ENCODE measurements around the gene GPR12. TPM values are rescaled to one million over a fixed set of nuclear protein-coding genes. Genes with fewer than 3 reads are reported as not detected.
"Not testable (repeated sequence)": the region's sequence is repeated elsewhere in the genome, so short reads cannot be mapped to it uniquely, and the experiment has no call there.

Gene GPR12
- total RNA-seq, 4 donors from 2014 or later = 2.4 to 13.9 (median 6.8) TPM

DNA sequence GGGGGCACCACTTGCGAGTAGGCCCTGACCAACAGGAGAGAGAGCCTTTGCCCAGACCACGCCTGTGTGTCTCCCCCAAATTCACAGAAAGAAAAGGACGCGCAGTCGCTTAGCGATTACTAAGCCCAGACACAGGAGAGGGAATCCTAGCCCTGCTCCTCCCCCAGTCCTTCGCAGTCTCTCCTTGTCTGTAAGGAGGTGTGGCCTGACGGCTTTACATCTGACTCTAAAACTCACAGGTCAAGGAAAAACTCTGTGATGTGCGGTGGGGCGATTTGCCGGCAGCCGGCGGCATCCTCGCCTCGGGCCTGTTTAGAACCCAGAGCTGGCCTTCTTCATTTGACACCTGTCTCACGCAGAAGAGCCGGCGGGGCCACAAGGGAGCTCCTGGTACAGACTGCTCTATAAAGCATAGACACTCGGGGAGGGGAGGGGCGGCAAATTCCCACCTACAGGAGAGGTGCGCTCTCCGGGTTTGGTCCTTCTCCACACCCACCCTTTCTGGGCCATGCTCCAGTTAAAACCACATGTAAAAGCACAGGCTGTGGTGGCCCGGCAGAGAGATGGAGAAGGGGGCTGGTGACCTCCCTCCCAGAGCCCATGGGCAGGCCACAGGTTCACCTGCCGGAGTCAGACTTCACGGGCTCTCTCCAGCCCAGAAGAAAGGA lies 17.8 kb downstream of the GPR12 start:
- DNase-seq (ENCODE audit: low spot score in 2 of 2) = no peak
- TF ChIP-seq, protein P1, sequence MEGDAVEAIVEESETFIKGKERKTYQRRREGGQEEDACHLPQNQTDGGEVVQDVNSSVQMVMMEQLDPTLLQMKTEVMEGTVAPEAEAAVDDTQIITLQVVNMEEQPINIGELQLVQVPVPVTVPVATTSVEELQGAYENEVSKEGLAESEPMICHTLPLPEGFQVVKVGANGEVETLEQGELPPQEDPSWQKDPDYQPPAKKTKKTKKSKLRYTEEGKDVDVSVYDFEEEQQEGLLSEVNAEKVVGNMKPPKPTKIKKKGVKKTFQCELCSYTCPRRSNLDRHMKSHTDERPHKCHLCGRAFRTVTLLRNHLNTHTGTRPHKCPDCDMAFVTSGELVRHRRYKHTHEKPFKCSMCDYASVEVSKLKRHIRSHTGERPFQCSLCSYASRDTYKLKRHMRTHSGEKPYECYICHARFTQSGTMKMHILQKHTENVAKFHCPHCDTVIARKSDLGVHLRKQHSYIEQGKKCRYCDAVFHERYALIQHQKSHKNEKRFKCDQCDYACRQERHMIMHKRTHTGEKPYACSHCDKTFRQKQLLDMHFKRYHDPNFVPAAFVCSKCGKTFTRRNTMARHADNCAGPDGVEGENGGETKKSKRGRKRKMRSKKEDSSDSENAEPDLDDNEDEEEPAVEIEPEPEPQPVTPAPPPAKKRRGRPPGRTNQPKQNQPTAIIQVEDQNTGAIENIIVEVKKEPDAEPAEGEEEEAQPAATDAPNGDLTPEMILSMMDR (IDR thresholded peaks at IDR 0.05) = no peak
- 30 to 32% methylated on average over 23 to 25 of the region's 25 CpGs for WGBS, 2 donors
- intact Hi-C loops (cut with DNase I; ENCODE audit: low total_unique reads) = no loop called here
- no peak overlapping the region for H3K4me3 ChIP-seq (ENCODE audit: low read depth, poor library complexity, severe bottlenecking)

DNA sequence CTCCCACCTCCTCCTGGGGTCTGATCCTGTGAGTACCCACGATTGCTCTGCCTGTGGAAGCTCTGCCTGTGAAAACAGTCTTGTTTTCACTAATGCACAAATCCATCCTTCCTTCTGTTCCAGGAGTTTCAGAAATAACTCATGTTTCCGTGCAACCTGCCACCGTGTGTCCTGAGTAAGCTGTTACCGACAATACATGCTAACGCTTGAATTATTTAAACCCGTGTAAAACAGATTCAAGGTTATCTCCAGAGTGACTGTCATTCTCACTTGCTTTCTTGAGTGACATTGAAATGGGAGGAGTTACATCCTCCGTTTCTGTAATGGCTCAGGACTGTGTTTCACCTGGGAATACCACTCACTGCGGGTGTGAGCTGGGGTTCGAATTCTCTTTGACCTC lies 24.9 kb downstream of the GPR12 start:
- 76 to 80% methylated on average over 9 of the region's 9 CpGs for WGBS, 2 donors
- H3K4me3 ChIP-seq (ENCODE audit: low read depth, poor library complexity, severe bottlenecking) = no peak overlapping the region
- TF ChIP-seq POLR2A (IDR thresholded peaks at IDR 0.05) = no peak
- TF ChIP-seq, protein P1 (IDR thresholded peaks at IDR 0.05) = no peak
- DNase-seq (ENCODE audit: low spot score in 2 of 2) = no peak
- intact Hi-C loops (cut with DNase I; ENCODE audit: low total_unique reads) = no loop called here

DNA sequence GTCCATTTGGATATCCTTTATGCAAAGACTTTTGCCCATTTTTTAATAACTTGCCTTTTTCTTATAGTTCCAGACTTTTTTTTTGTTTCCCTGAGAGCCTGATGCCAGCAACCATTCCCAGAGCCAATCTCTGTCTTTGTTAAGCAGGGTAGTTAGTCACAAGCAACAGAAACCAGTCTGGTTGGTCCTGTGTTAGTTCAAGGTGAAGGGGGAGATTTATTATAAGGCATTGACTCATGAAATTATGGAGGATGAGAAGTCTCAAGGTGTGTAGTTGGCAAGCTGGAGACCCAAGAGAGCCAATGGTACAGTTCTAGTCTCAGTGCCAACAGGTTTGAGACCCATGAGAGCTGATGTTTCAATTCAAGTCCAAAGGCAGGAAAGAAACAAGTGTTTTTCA lies 33.0 kb downstream of the GPR12 start:
- intact Hi-C loops (cut with DNase I; ENCODE audit: low total_unique reads) = no loop called here
- DNase-seq (ENCODE audit: low spot score in 2 of 2) = no peak
- no peak overlapping the region for H3K4me3 ChIP-seq (ENCODE audit: low read depth, poor library complexity, severe bottlenecking)
- TF ChIP-seq, protein P1 (IDR thresholded peaks at IDR 0.05) = no peak
- no peak for TF ChIP-seq POLR2A (IDR thresholded peaks at IDR 0.05)

DNA sequence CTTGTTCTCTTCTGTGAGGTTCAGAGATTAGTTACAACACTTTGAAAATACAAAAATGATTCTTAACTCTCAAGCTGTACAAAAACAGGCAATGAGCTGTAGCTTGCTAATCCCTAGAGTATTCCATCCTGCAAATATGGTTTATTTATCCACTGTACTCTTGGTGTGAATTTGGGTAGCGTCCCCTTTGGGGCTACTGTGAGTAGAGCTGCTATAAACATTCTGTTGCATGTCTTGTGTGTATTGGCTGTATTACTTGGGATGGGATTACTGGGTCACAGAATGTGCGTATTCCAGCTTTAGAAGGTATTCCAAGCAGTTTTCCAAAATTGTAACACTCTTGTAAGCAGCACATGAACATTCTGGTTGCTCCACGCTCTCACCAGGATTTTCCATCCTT lies 33.5 kb downstream of the GPR12 start:
- 81 to 90% methylated on average over 3 of the region's 3 CpGs for WGBS, 2 donors

DNA sequence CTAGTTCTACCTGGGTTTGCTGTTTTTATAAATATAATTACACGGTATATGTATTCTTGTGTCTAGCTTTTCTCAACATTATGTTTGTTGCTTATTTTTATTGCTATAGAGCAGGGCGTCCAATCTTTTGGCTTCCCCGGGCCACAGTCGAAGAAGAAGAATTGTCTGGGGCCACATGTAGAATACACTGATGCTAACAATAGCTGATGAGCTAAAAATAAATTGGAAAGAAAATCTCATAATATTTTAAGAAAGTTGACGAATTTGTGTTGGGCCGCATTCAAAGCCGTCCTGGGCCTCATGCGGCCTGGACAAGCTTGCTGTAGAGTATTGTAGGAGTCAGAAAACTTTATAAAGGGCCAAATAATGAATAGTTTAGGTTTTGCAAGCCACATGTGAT lies 33.9 kb downstream of the GPR12 start:
- H3K4me3 ChIP-seq (ENCODE audit: low read depth, poor library complexity, severe bottlenecking) = no peak overlapping the region
- TF ChIP-seq, protein P1 (IDR thresholded peaks at IDR 0.05) = no peak
- TF ChIP-seq POLR2A (IDR thresholded peaks at IDR 0.05) = no peak
- intact Hi-C loops (cut with DNase I; ENCODE audit: low total_unique reads) = no loop called here
- peak in 1 of 2 donors; percentile 34 for DNase-seq (ENCODE audit: low spot score in 2 of 2)
- 84 to 87% methylated on average over 8 of the region's 8 CpGs for WGBS, 2 donors

More for the DNA sequence above, 33.5 kb downstream of the GPR12 start:
- TF ChIP-seq, protein P1 (IDR thresholded peaks at IDR 0.05) = no peak
- TF ChIP-seq POLR2A (IDR thresholded peaks at IDR 0.05) = no peak
- peak in 1 of 2 donors; percentile 2 for DNase-seq (ENCODE audit: low spot score in 2 of 2)
- intact Hi-C loops (cut with DNase I; ENCODE audit: low total_unique reads) = no loop called here
- no peak overlapping the region for H3K4me3 ChIP-seq (ENCODE audit: low read depth, poor library complexity, severe bottlenecking)

DNA sequence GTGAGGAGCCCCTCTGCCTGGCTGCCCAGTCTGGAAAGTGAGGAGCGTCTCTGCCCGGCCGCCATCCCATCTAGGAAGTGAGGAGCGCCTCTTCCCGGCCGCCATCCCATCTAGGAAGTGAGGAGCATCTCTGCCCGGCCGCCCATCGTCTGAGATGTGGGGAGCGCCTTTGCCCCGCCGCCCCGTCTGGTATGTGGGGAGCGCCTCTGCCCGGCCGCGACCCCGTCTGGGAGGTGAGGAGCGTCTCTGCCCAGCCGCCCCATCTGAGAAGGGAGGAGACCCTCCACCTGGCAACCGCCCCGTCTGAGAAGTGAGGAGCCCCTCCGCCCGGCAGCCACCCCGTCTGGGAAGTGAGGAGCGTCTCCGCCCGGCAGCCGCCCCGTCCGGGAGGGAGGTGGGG lies 37.0 kb downstream of the GPR12 start:
- intact Hi-C loops (cut with DNase I; ENCODE audit: low total_unique reads); H3K4me3 ChIP-seq (ENCODE audit: low read depth, poor library complexity, severe bottlenecking): not testable (repeated sequence)
- WGBS, 2 donors = 92% methylated on average over 15 of the region's 31 CpGs; no CpG with 5 or more reads in 1 of the 2 donors
- peak in 1 of 2 donors; percentile 36 for DNase-seq (ENCODE audit: low spot score in 2 of 2)

All from lower leg skin (tissue), 4 donors.